Ureter (tissue), 1 donor: ENCODE measurements around the gene BBX. TPM values are rescaled to one million over a fixed set of nuclear protein-coding genes. Genes with fewer than 3 reads are reported as not detected.

Experiments used
- DNase-seq: peaks from one replicate; pipeline ENCODE4 v3.0.0-alpha.2; 2020; ENCODE audit warnings: low spot score
- total RNA-seq: library from RNA; stranded (reverse); gene quantifications from one replicate; pipeline ENCODE4 v1.2.4, GENCODE V29; 2023
- donor health status: DM: yes; HTN: yes; CAD: no.

The BBX gene
- total RNA-seq, 1 donor from 2014 or later, result 87.0 TPM

- peak; percentile 57 for DNase-seq
These were observed 76.4 kb downstream of the BBX start for GRCh38 chr3:107598926-107599771.

GRCh38 chr3:107599772-107600145 lies 77.0 kb downstream of the BBX start:
- no peak for DNase-seq

GRCh38 chr3:107600780-107601179 lies 78.0 kb downstream of the BBX start:
- DNase-seq, result no peak

GRCh38 chr3:107604057-107604822 lies 81.5 kb downstream of the BBX start:
- DNase-seq, result no peak

- DNase-seq, result no peak
These were observed 89.2 kb downstream of the BBX start for GRCh38 chr3:107611775-107612469.

GRCh38 chr3:107612664-107613084 lies 89.9 kb downstream of the BBX start:
- no peak for DNase-seq

- DNase-seq, result no peak
These were observed 96.8 kb downstream of the BBX start for GRCh38 chr3:107619549-107619948.

GRCh38 chr3:107620534-107620933 lies 97.8 kb downstream of the BBX start:
- no peak for DNase-seq

- no peak for DNase-seq
These were observed 98.7 kb downstream of the BBX start for GRCh38 chr3:107621465-107621864.

GRCh38 chr3:107627962-107628542 lies 105.3 kb downstream of the BBX start:
- DNase-seq, result no peak

- no peak for DNase-seq
These were observed 106.8 kb downstream of the BBX start for GRCh38 chr3:107629566-107629965.

GRCh38 chr3:107630779-107631178 lies 108.0 kb downstream of the BBX start:
- no peak for DNase-seq

- no peak for DNase-seq
These were observed 109.8 kb downstream of the BBX start for GRCh38 chr3:107632576-107632975.

- DNase-seq, result no peak
These were observed 110.8 kb downstream of the BBX start for GRCh38 chr3:107633327-107634098.

GRCh38 chr3:107634099-107634489 lies 111.3 kb downstream of the BBX start:
- DNase-seq, result no peak

GRCh38 chr3:107637416-107638183 lies 114.8 kb downstream of the BBX start:
- no peak for DNase-seq

- DNase-seq, result no peak
These were observed 119.0 kb downstream of the BBX start for GRCh38 chr3:107641572-107642307.

GRCh38 chr3:107643038-107643883 lies 120.5 kb downstream of the BBX start:
- no peak for DNase-seq

GRCh38 chr3:107644631-107645030 lies 121.9 kb downstream of the BBX start:
- no peak for DNase-seq
